CD4-positive, alpha-beta memory T cell (primary cell): ENCODE results near the gene ARHGAP24. TPM values are rescaled to one million over a fixed set of nuclear protein-coding genes. Genes with fewer than 3 reads are reported as not detected.

Source experiments
- CTCF ChIA-PET: fragments of 350-600 bp; sonication (Branson Sonifier 250); formaldehyde crosslinking; loops from one replicate; lab custom pipeline; 2021; ENCODE audit warnings: inconsistent platforms; ENCODE audit not compliant: partially characterized antibody; lab: Charles Lee
- POLR2A ChIA-PET: fragments of 350-600 bp; sonication (Branson Sonifier 250); formaldehyde crosslinking; loops from one replicate; lab custom pipeline; 2021; ENCODE audit not compliant: partially characterized antibody; lab: Charles Lee
- DNase-seq, 5 donors: peaks; one replicate each; pipeline versions ENCODE4 v3.0.0 to v3.0.0-alpha.2; 2020 to 2022; ENCODE audit warnings: mixed read lengths in 1 of 5
- H3K27ac ChIP-seq: one replicate; pipeline ENCODE4 v1.7.0; 2013; ENCODE audit warnings: low read depth, low read length
- H3K27me3 ChIP-seq: 2 replicates; pipeline ENCODE4 v1.7.0; 2013; ENCODE audit warnings: mild to moderate bottlenecking, low read length, moderate library complexity; ENCODE audit not compliant: insufficient read depth
- H3K36me3 ChIP-seq: 2 replicates; pipeline ENCODE4 v1.7.0; 2013; ENCODE audit warnings: mild to moderate bottlenecking, low read length, moderate library complexity; ENCODE audit not compliant: insufficient read depth
- H3K4me1 ChIP-seq: 2 replicates; pipeline ENCODE4 v1.7.0; 2013; ENCODE audit warnings: mild to moderate bottlenecking, low read length, moderate library complexity; ENCODE audit not compliant: insufficient read depth
- H3K4me3 ChIP-seq, 2 donors: one replicate each; pipeline ENCODE4 v1.7.0; 2013; ENCODE audit warnings: low read length in 2 of 2, mild to moderate bottlenecking in 1 of 2
- H3K9me3 ChIP-seq, 2 donors: one replicate each; pipeline ENCODE4 v1.7.0; 2013; ENCODE audit warnings: low read length in 2 of 2, control low read depth in 1 of 2; ENCODE audit not compliant: control insufficient read depth in 1 of 2
- H3K27ac Mint-ChIP-seq, 7 donors: one replicate each; pipeline ENCODE4 v1.8.0; 2020 to 2021; ENCODE audit warnings: mixed read lengths in 7 of 7, mild to moderate bottlenecking in 6 of 7, inconsistent platforms in 3 of 7, moderate library complexity in 3 of 7
- H3K27me3 Mint-ChIP-seq, 2 donors: one replicate each; pipeline ENCODE4 v1.8.0; 2020 to 2021; ENCODE audit warnings: mixed read lengths in 2 of 2
- H3K36me3 Mint-ChIP-seq, 2 donors: one replicate each; pipeline ENCODE4 v1.8.0; 2020 to 2021; ENCODE audit warnings: mixed read lengths in 2 of 2, inconsistent platforms in 1 of 2, mild to moderate bottlenecking in 1 of 2
- H3K4me1 Mint-ChIP-seq, 4 donors: one replicate each; pipeline ENCODE4 v1.8.0; 2020 to 2021; ENCODE audit warnings: mixed read lengths in 4 of 4, mild to moderate bottlenecking in 1 of 4
- H3K4me3 Mint-ChIP-seq, 8 donors: one replicate each; pipeline ENCODE4 v1.8.0; 2020 to 2021; ENCODE audit warnings: mixed read lengths in 8 of 8, mild to moderate bottlenecking in 7 of 8, moderate library complexity in 6 of 8, inconsistent platforms in 3 of 8
- H3K9me3 Mint-ChIP-seq, 8 donors: one replicate each; pipeline ENCODE4 v1.8.0; 2020 to 2021; ENCODE audit warnings: mixed read lengths in 8 of 8, mild to moderate bottlenecking in 5 of 8, inconsistent platforms in 3 of 8, moderate library complexity in 1 of 8
- intact Hi-C: fragments of 100-400 bp; cut with micrococcal nuclease; formaldehyde crosslinking; loops from one replicate; pipeline ENCODE4 v1.15.1; 2023
- polyA plus RNA-seq, 2 donors: library from polyadenylated mRNA; unstranded; fragments of 300-500 nt; fragmentation: Illumina TruSeq; gene quantifications; one replicate each; pipeline ENCODE4 v1.2.3, GENCODE V29; 2021
- total RNA-seq, 2 experiments: library from RNA; stranded (reverse); gene quantifications; one replicate each; pipeline ENCODE4 v1.2.3, GENCODE V29; 2021

The ARHGAP24 gene
- total and polyA plus RNA-seq, 4 experiments from 2014 or later, result 0.30 TPM; not detected in 3

DNA sequence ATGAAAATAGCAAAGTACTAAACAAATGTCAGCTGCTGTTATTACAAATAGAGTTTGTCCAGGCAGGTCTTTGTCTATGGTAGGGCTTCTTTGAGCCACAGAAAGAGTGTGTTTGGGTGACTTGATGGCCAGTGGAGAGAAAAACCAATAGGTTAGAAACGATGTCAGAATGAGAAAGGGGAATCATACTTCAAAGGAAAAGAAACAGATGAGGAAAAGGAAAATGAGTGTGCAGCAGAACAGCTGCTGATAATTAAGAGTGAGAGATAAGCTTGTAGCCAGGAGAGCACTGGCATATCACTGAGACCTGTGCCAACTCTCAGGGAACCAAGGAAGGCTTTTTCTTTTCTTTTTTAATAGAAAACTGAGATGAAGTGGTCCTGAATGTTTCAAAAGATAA is 257.2 kb downstream of the ARHGAP24 start:
- H3K27ac ChIP-seq, result no peak overlapping the region
- Mint-ChIP-seq H3K4me1 (no peaks in the 10 kb centered on the region), H3K27ac (no peak overlapping the region), H3K36me3 (no peaks in the 10 kb centered on the region), H3K4me3 (no peak overlapping the region), H3K9me3 (peaks cover 0 to 3% (median 0%) of the 10 kb centered on the region in 8 donors), H3K27me3 (no peaks in the 10 kb centered on the region)
- no peaks in the 10 kb centered on the region for H3K36me3 ChIP-seq
- intact Hi-C loops, result no loop called here
- H3K27me3 ChIP-seq, result no peaks in the 10 kb centered on the region
- ChIA-PET CTCF (no interaction called here), POLR2A (no interaction called here)
- no peaks in the 10 kb centered on the region for H3K9me3 ChIP-seq
- no peak for DNase-seq
- no peak overlapping the region for H3K4me3 ChIP-seq
- H3K4me1 ChIP-seq, result no peaks in the 10 kb centered on the region

DNA sequence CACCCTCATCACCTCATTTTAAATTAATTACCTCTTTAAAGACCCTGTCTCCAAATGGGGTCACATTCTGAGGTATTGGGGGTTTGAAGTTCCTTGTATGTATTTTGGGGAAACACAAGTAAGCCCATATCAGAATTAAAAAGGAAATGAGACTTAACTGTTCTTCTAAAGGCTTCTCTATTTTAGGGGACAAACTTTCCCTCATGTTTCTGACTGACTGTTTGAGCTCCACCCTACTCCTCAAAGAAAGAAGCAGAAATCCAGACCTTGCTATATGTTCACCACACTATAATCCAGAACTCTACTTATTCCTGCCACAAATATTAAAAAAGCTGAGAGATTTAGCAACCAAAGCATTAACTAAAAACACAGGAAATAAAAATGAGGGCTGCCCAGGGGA is 258.8 kb downstream of the ARHGAP24 start:
- Histone ChIP-seq H3K27ac (no peak overlapping the region), H3K4me3 (no peak overlapping the region), H3K4me1 (no peaks in the 10 kb centered on the region), H3K27me3 (no peaks in the 10 kb centered on the region), H3K36me3 (no peaks in the 10 kb centered on the region), H3K9me3 (no peaks in the 10 kb centered on the region)
- DNase-seq, result no peak
- Mint-ChIP-seq H3K9me3 (peaks cover 0 to 2% (median 0%) of the 10 kb centered on the region in 8 donors), H3K4me3 (no peak overlapping the region), H3K36me3 (no peaks in the 10 kb centered on the region), H3K4me1 (no peaks in the 10 kb centered on the region), H3K27ac (no peak overlapping the region), H3K27me3 (no peaks in the 10 kb centered on the region)
- POLR2A ChIA-PET, result no interaction called here
- CTCF ChIA-PET, result no interaction called here
- intact Hi-C loops, result no loop called here

DNA sequence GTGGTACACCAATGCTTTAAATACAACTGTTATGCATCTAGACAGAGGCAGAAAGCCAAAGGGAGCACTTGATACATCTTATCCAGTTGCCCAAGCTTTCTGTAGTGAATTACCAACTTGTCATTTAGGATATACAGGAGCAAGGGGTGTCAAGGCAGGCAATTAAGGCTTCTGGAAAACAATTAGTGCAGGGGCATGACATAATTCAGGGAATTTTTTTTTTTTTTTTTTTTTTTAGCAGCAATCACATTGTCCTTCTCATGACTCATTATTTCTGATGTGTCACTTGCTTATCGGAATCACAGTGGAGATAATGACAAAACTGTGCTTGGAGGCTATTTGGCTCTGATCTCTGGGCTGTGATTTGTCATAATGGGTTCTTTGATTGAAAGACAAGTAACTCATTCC is 259.5 kb downstream of the ARHGAP24 start:
- H3K27ac Mint-ChIP-seq, result no peak overlapping the region
- H3K4me1 Mint-ChIP-seq, result no peaks in the 10 kb centered on the region
- H3K9me3 Mint-ChIP-seq, result peaks cover 0 to 6% (median 0%) of the 10 kb centered on the region in 8 donors
- no peaks in the 10 kb centered on the region for H3K36me3 Mint-ChIP-seq
- Histone ChIP-seq H3K4me3 (no peak overlapping the region), H3K4me1 (no peaks in the 10 kb centered on the region), H3K27me3 (no peaks in the 10 kb centered on the region), H3K9me3 (no peaks in the 10 kb centered on the region), H3K27ac (no peak overlapping the region), H3K36me3 (no peaks in the 10 kb centered on the region)
- no peaks in the 10 kb centered on the region for H3K27me3 Mint-ChIP-seq
- POLR2A ChIA-PET, result no interaction called here
- no peak overlapping the region for H3K4me3 Mint-ChIP-seq
- intact Hi-C loops, result no loop called here
- CTCF ChIA-PET, result no interaction called here
- no peak for DNase-seq

DNA sequence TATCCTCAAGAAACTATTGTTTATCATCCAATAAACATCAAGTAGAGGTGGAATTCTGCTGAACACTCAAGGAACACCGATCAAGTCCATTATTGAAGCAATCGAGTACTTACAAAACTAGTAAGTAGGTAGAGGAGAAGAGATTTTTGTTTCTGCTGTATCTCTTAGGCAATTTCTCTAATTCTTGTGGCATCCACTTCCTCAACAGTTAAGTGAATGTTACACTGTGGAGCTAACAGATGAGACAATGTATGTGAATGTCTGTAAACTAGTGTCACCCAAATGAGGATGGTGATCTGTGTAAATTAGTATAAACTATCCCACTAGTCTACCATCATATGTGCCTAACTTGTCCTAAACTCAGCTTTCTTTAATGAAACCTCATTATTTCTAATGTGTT is 261.6 kb downstream of the ARHGAP24 start:
- Histone ChIP-seq H3K4me1 (no peaks in the 10 kb centered on the region), H3K4me3 (no peak overlapping the region), H3K36me3 (no peaks in the 10 kb centered on the region), H3K27ac (no peak overlapping the region), H3K9me3 (no peaks in the 10 kb centered on the region), H3K27me3 (no peaks in the 10 kb centered on the region)
- ChIA-PET CTCF (no interaction called here), POLR2A (no interaction called here)
- no peaks in the 10 kb centered on the region for H3K4me1 Mint-ChIP-seq
- DNase-seq, result no peak
- no peaks in the 10 kb centered on the region for H3K36me3 Mint-ChIP-seq
- no peaks in the 10 kb centered on the region for H3K27me3 Mint-ChIP-seq
- intact Hi-C loops, result no loop called here
- no peak overlapping the region for H3K27ac Mint-ChIP-seq
- no peak overlapping the region for H3K4me3 Mint-ChIP-seq
- peaks cover 0 to 6% (median 0%) of the 10 kb centered on the region in 8 donors for H3K9me3 Mint-ChIP-seq

DNA sequence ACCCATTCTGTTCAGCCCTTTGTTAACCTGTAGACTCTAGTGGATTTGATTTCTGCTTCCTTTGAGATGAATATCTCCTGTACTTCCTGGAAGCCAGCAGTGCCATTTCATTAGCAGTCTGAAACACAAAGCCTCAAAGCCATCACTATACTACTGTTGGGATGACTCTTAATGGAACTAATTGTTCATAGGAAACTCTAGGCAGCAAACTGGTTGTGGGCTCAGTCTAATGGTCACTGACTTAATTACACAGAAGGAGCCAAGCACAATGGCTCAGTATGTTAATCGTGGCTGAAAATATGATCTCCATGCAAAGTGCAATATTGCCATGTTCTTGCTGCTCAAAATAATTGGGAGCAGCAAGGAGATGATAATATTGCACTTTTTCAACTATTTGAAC is 262.3 kb downstream of the ARHGAP24 start:
- no peak for DNase-seq
- H3K9me3 ChIP-seq, result no peaks in the 10 kb centered on the region
- H3K4me1 ChIP-seq, result no peaks in the 10 kb centered on the region
- intact Hi-C loops, result no loop called here
- CTCF ChIA-PET, result no interaction called here
- POLR2A ChIA-PET, result no interaction called here
- H3K36me3 Mint-ChIP-seq, result no peaks in the 10 kb centered on the region
- no peak overlapping the region for H3K4me3 Mint-ChIP-seq
- H3K9me3 Mint-ChIP-seq, result peaks cover 0 to 6% (median 0%) of the 10 kb centered on the region in 8 donors
- H3K4me3 ChIP-seq, result no peak overlapping the region
- H3K27ac Mint-ChIP-seq, result no peak overlapping the region
- H3K27me3 ChIP-seq, result no peaks in the 10 kb centered on the region
- no peaks in the 10 kb centered on the region for H3K36me3 ChIP-seq
- no peaks in the 10 kb centered on the region for H3K4me1 Mint-ChIP-seq
- H3K27ac ChIP-seq, result no peak overlapping the region
- no peaks in the 10 kb centered on the region for H3K27me3 Mint-ChIP-seq

DNA sequence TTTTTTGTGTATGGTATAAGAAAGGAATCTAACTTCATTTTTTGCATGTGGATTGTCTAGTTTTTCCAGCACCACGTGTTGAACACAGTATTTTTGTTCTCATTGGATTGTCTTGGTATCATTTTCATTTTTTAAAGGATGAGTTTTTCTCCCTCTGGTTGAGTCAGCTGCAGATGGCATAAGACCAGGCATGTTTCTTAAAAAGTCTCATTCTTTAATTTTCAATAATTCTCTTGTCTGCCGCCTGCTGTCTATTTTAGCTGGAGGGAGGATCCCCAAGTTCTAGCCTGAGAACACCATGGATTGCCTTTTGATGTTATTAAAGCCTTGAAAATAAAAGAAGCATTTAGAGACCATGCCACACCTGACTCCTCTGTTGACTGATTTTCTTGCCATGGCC is 263.8 kb downstream of the ARHGAP24 start:
- intact Hi-C loops, result no loop called here
- CTCF ChIA-PET, result no interaction called here
- no peak for DNase-seq
- Mint-ChIP-seq H3K9me3 (peaks cover 0 to 6% (median 0%) of the 10 kb centered on the region in 8 donors), H3K4me1 (no peaks in the 10 kb centered on the region), H3K27ac (no peak overlapping the region), H3K36me3 (no peaks in the 10 kb centered on the region), H3K27me3 (no peaks in the 10 kb centered on the region), H3K4me3 (no peak overlapping the region)
- Histone ChIP-seq H3K9me3 (no peaks in the 10 kb centered on the region), H3K4me3 (no peak overlapping the region), H3K4me1 (no peaks in the 10 kb centered on the region), H3K27ac (no peak overlapping the region), H3K27me3 (no peaks in the 10 kb centered on the region), H3K36me3 (no peaks in the 10 kb centered on the region)
- POLR2A ChIA-PET, result no interaction called here

GRCh38 chr4:85740431-85740861 is 265.5 kb downstream of the ARHGAP24 start:
- no peak for DNase-seq
- H3K27ac ChIP-seq, result no peak overlapping the region
- H3K27me3 ChIP-seq, result no peaks in the 10 kb centered on the region
- POLR2A ChIA-PET, result no interaction called here
- H3K9me3 ChIP-seq, result no peaks in the 10 kb centered on the region
- intact Hi-C loops, result no loop called here
- H3K27me3 Mint-ChIP-seq, result no peaks in the 10 kb centered on the region
- CTCF ChIA-PET, result interaction anchor here (0.5 kb wide), 1 partner anchor 326 kb away, joined by 3 read pairs; no protein-coding TSS in a partner anchor
- H3K4me1 ChIP-seq, result no peaks in the 10 kb centered on the region
- no peaks in the 10 kb centered on the region for H3K36me3 Mint-ChIP-seq
- no peak overlapping the region for H3K4me3 ChIP-seq
- H3K9me3 Mint-ChIP-seq, result peaks cover 0 to 8% (median 0%) of the 10 kb centered on the region in 8 donors
- no peaks in the 10 kb centered on the region for H3K36me3 ChIP-seq
- H3K27ac Mint-ChIP-seq, result no peak overlapping the region
- H3K4me3 Mint-ChIP-seq, result no peak overlapping the region
- no peaks in the 10 kb centered on the region for H3K4me1 Mint-ChIP-seq

- Mint-ChIP-seq H3K27me3 (no peaks in the 10 kb centered on the region), H3K4me1 (no peaks in the 10 kb centered on the region), H3K9me3 (peaks cover 0 to 6% (median 0%) of the 10 kb centered on the region in 8 donors), H3K36me3 (no peaks in the 10 kb centered on the region), H3K4me3 (no peak overlapping the region), H3K27ac (no peak overlapping the region)
- no peak for DNase-seq
- no peak overlapping the region for H3K4me3 ChIP-seq
- H3K36me3 ChIP-seq, result no peaks in the 10 kb centered on the region
- H3K27ac ChIP-seq, result no peak overlapping the region
- no peaks in the 10 kb centered on the region for H3K27me3 ChIP-seq
- no peaks in the 10 kb centered on the region for H3K4me1 ChIP-seq
- H3K9me3 ChIP-seq, result no peaks in the 10 kb centered on the region
- intact Hi-C loops, result no loop called here
- ChIA-PET POLR2A (no interaction called here), CTCF (interaction anchor here (0.7 kb wide), 1 partner anchor 9 kb away, joined by 4 read pairs; no protein-coding TSS in a partner anchor)
Measured at GRCh38 chr4:85741381-85741780, 266.4 kb downstream of the ARHGAP24 start.
